K562 (cell line): Measurements from ENCODE around the gene FAM107B. TPM values are rescaled to one million over a fixed set of nuclear protein-coding genes. Genes with fewer than 3 reads are reported as not detected.

Experiments used
- ATAC-seq: fragments of 200-7000 bp; cut with Tn5 transposase; 3 replicates; pipeline ENCODE4 v1.9.1; 2020; ENCODE audit warnings: moderate library complexity
- BruUV-seq: library from RNA; stranded (reverse); fragments of 400-500 nt; replicated peaks from 2 replicates; lab custom pipeline; 2021; lab: Mats Ljungman, UMichigan
- CTCF ChIA-PET: fragments of 300-600 bp; formaldehyde crosslinking; extraction: SDS; loops from one replicate; lab custom pipeline; 2021; ENCODE audit warnings: low intra/inter-chr PET ratio; lab: Yijun Ruan, JAX
- POLR2A ChIA-PET: fragments of 300-600, 350-650 bp; sonication (Branson Sonifier 250); formaldehyde crosslinking; extraction: SDS; loops from one replicate; lab custom pipeline; 2021; ENCODE audit warnings: antibody characterized with exemption, inconsistent platforms; lab: Yijun Ruan, JAX
- DNase-seq, 4 experiments: peaks; one replicate each; pipeline versions ENCODE4 v3.0.0 to v3.0.0-alpha.2; 2011 to 2018; ENCODE audit warnings: low spot score in 3 of 4, mixed read lengths in 3 of 4; ENCODE audit errors: extremely low read depth in 1 of 4
- FAIRE-seq: peaks from 2 replicates; lab custom pipeline; 2011; peaks lifted over from hg19 to GRCh38; lab: Jason Lieb, UNC
- H2AFZ ChIP-seq: 2 replicates; pipeline ENCODE4 v1.6.0; 2011; ENCODE audit warnings: low read depth, low read length, control low read depth, inconsistent platforms
- H3K27ac ChIP-seq: fragments of 200-600 bp; 3 replicates; pipeline ENCODE4 v1.8.0; 2011; ENCODE audit warnings: low read depth, mild to moderate bottlenecking, control low read depth, inconsistent platforms, low read length, moderate library complexity, mixed read lengths; ENCODE audit errors: extremely low read depth
- H3K27me3 ChIP-seq, 2 experiments: fragments of 300-600 bp in 1 of 2; 2 replicates in 1 of 2; 3 replicates in 1 of 2; pipeline versions ENCODE4 v1.6.0 to v1.8.0; 2011; ENCODE audit warnings: inconsistent platforms in 2 of 2, low read length in 2 of 2, mild to moderate bottlenecking in 1 of 2, mixed read lengths in 1 of 2, moderate library complexity in 1 of 2; ENCODE audit not compliant: control insufficient read depth in 2 of 2, insufficient read depth in 2 of 2
- H3K36me3 ChIP-seq: fragments of 300-600 bp; 3 replicates; pipeline ENCODE4 v1.8.0; 2011; ENCODE audit warnings: mild to moderate bottlenecking, low read length, inconsistent platforms; ENCODE audit not compliant: control insufficient read depth, insufficient read depth
- H3K4me1 ChIP-seq, 2 experiments: fragments of 200-600 bp in 1 of 2; replicated peaks in 1 of 2; 2 replicates in 1 of 2; 3 replicates in 1 of 2; pipeline versions ENCODE4 v1.5.1 to v1.8.0; 2011; ENCODE audit warnings: inconsistent platforms in 2 of 2, low read length in 2 of 2, mild to moderate bottlenecking in 1 of 2, mixed read lengths in 1 of 2, moderate library complexity in 1 of 2; ENCODE audit not compliant: control insufficient read depth in 2 of 2, insufficient read depth in 2 of 2
- H3K4me2 ChIP-seq: 2 replicates; pipeline ENCODE4 v1.6.1; 2011; ENCODE audit warnings: low read length, control low read depth, inconsistent platforms, mixed read lengths; ENCODE audit not compliant: insufficient read depth
- H3K4me3 ChIP-seq: fragments of 200-600 bp; sonication (generic), shearing (Covaris generic); 2 replicates; pipeline ENCODE4 v1.5.1; 2016; ENCODE audit warnings: control low read depth, inconsistent platforms
- H3K79me2 ChIP-seq: fragments of 200-600 bp; 3 replicates; pipeline ENCODE4 v1.8.0; 2011; ENCODE audit warnings: low read length, inconsistent platforms; ENCODE audit not compliant: control insufficient read depth, insufficient read depth
- H3K9ac ChIP-seq, 2 experiments: 2 replicates each; pipeline versions ENCODE4 v1.6.0 to v1.6.1; 2011; ENCODE audit warnings: low read depth in 2 of 2, low read length in 2 of 2, control low read depth in 1 of 2, inconsistent platforms in 1 of 2, mild to moderate bottlenecking in 1 of 2, mixed read lengths in 1 of 2; ENCODE audit not compliant: insufficient read depth in 1 of 2
- H3K9me1 ChIP-seq: one replicate; pipeline ENCODE4 v1.6.0; 2011; ENCODE audit warnings: inconsistent platforms, mild to moderate bottlenecking, low read length, moderate library complexity; ENCODE audit not compliant: control insufficient read depth, insufficient read depth
- H3K9me3 ChIP-seq: replicated peaks from 2 replicates; pipeline ENCODE4 v1.5.1; 2011; ENCODE audit warnings: low read depth, low read length, inconsistent platforms; ENCODE audit not compliant: control insufficient read depth, insufficient read depth
- H4K20me1 ChIP-seq: replicated peaks from 2 replicates; pipeline ENCODE4 v1.6.1; 2011; ENCODE audit warnings: low read length, inconsistent platforms, mixed read lengths; ENCODE audit not compliant: control insufficient read depth, insufficient read depth
- ATF4 ChIP-seq: fragments of 450-650 bp; formaldehyde crosslinking; IDR thresholded peaks from 2 replicates; pipeline ENCODE4 v1.4.0; 2022; ENCODE audit warnings: mild to moderate bottlenecking, moderate library complexity
- DEAF1 ChIP-seq: fragments of 450-650 bp; formaldehyde crosslinking; IDR thresholded peaks from 2 replicates; pipeline ENCODE4 v1.4.0; 2020; ENCODE audit warnings: mild to moderate bottlenecking, moderate library complexity
- GTF2F1 ChIP-seq: IDR thresholded peaks from 2 replicates; pipeline ENCODE4 v1.6.1; 2011; ENCODE audit warnings: low read depth, low read length, improper control_type of control experiment
- GTF3C2 ChIP-seq: IDR thresholded peaks from 3 replicates; pipeline ENCODE4 v1.6.1; 2011; ENCODE audit warnings: borderline replicate concordance, mild to moderate bottlenecking, moderate library complexity; ENCODE audit not compliant: insufficient read length; ENCODE audit errors: extremely low read depth
- MLLT1 ChIP-seq, 2 experiments: fragments of 450-650 bp; IDR thresholded peaks; 2 replicates each; pipeline ENCODE4 v1.6.1; 2016
- RBM25 ChIP-seq: fragments of 200-400 bp; formaldehyde crosslinking; IDR thresholded peaks from 2 replicates; pipeline ENCODE4 v1.6.1; 2018; ENCODE audit warnings: low read length, low read depth, moderate library complexity; ENCODE audit not compliant: severe bottlenecking
- SIN3A ChIP-seq, 2 experiments: fragments of 150-350 bp in 1 of 2; IDR thresholded peaks; 2 replicates each; pipeline ENCODE4 v1.6.1; 2011 to 2016; ENCODE audit warnings: borderline replicate concordance in 2 of 2, low read depth in 2 of 2, low read length in 2 of 2, mild to moderate bottlenecking in 2 of 2, moderate library complexity in 2 of 2; ENCODE audit not compliant: control insufficient read depth in 1 of 2
- SMARCA5 ChIP-seq: fragments of 450-650 bp; IDR thresholded peaks from 2 replicates; pipeline ENCODE4 v1.6.1; 2016
- STAG1 ChIP-seq: sonication (generic); formaldehyde crosslinking; IDR thresholded peaks from 2 replicates; pipeline ENCODE4 v1.5.0; 2020; ENCODE audit warnings: missing genetic modification reagents, borderline replicate concordance
- WHSC1 ChIP-seq: IDR thresholded peaks from one replicate; pipeline ENCODE4 v1.6.1; 2012; ENCODE audit warnings: low read length, control low read depth, inconsistent platforms
- ZNF143 ChIP-seq: sonication (generic); formaldehyde crosslinking; IDR thresholded peaks from 2 replicates; pipeline ENCODE4 v1.9.0; 2022; ENCODE audit warnings: mild to moderate bottlenecking, missing genetic modification reagents
- WGBS: fragments of 100-300 bp; shearing (Covaris generic); methylation state at CpG from one replicate; pipeline ENCODE4 v1.1.6; 2016; ENCODE audit warnings: low coverage, mixed read lengths; ENCODE audit not compliant: insufficient coverage; ENCODE audit errors: missing lambda C conversion rate; 5-methylcytosine and 5-hydroxymethylcytosine counted together
- in situ Hi-C: fragments of 300-500 bp; cut with MboI; formaldehyde crosslinking; loops from 4 replicates; pipeline ENCODE4 v1.15.0; 2018; ENCODE audit warnings: inconsistent platforms, mixed read lengths
- intact Hi-C: fragments of 100-400 bp; cut with micrococcal nuclease; formaldehyde crosslinking; loops from 2 replicates; pipeline ENCODE4 v1.14.2; 2022
- polyA plus RNA-seq, 8 experiments: library from polyadenylated mRNA; depleted of rRNA in 4 of 8; stranded (reverse) in 5 of 8; unstranded in 3 of 8; fragments of >200 nt; fragmentation: Nextera tagmentation in 2 of 8; fragmentation: Illumina TruSeq in 1 of 8; extraction: Ambion mirVana in 2 of 8; extraction: Trizol in 1 of 8; gene quantifications; 2 replicates each; pipeline versions ENCODE4 v1.2.1 to v1.2.3, GENCODE V29; 2011 to 2014; ENCODE audit warnings: inconsistent platforms in 1 of 8, missing spikeins in 1 of 8
- total RNA-seq, 7 experiments: library from RNA; depleted of rRNA in 6 of 7; stranded (reverse); fragments of >200 nt in 6 of 7; fragmentation: Illumina TruSeq in 2 of 7; extraction: Trizol in 2 of 7; gene quantifications; 2 replicates each; pipeline versions ENCODE4 v1.2.1 to v1.2.3, GENCODE V29; 2011 to 2021; ENCODE audit warnings: low replicate concordance in 1 of 7

FAM107B gene
- total and polyA plus RNA-seq, 9 of the 15 experiments (the other 6 are each of a cell fraction or from before 2014, with no cell fraction given), result 0.40 to 2.8 (median 1.4) TPM

- TF ChIP-seq WHSC1 (no peak), GTF2F1 (no peak)
Observed at GRCh38 chr10:14539176-14539575, 235.5 kb downstream of the FAM107B start (continued).

- H3K9me3 ChIP-seq, result no peaks in the 10 kb centered on the region
- intact Hi-C loops, result loop anchor here (2.0 to 10.0 kb wide), 3 partner anchors 286 to 568 kb away; no protein-coding TSS in a partner anchor
- in situ Hi-C loops, result no loop called here
- H3K27me3 ChIP-seq, result peaks cover 30 to 54% of the 10 kb centered on the region in 2 experiments
- CTCF ChIA-PET, result interaction anchor here (0.6 to 0.8 kb wide), 6 partner anchors 11 to 437 kb away, joined by 3 to 10 read pairs (median 4); no protein-coding TSS in a partner anchor
- BruUV-seq, result no TSS peak
- H3K9ac ChIP-seq, result no peak overlapping the region
- no peaks in the 10 kb centered on the region for H3K36me3 ChIP-seq
- FAIRE-seq (peak; percentile 90), ATAC-seq (peak; percentile 96), DNase-seq (peak; percentile 45 to 71 (median 55))
- no peaks in the 10 kb centered on the region for H3K79me2 ChIP-seq
- H3K27ac ChIP-seq, result no peak overlapping the region
- POLR2A ChIA-PET, result interaction anchor here (0.8 to 0.9 kb wide), 2 partner anchors 231 to 320 kb away, joined by 3 read pairs; no protein-coding TSS in a partner anchor
- no peak overlapping the region for H3K4me2 ChIP-seq
- no peak overlapping the region for H2AFZ ChIP-seq
- H4K20me1 ChIP-seq, result no peaks in the 10 kb centered on the region; the same call in none of the 2 replicates
- H3K4me1 ChIP-seq, result no peaks in the 10 kb centered on the region
- 2% methylated on average over 21 of the region's 21 CpGs for WGBS
- H3K9me1 ChIP-seq, result no peaks in the 10 kb centered on the region
- no peak overlapping the region for H3K4me3 ChIP-seq
- TF ChIP-seq SIN3A (IDR thresholded peaks at IDR 0.05; ENCODE audit: borderline replicate concordance in 2 of 2, control insufficient read depth in 1 of 2, low read depth in 2 of 2, low read length in 2 of 2) (no peak), ATF4 (CRISPR knock-in tag) (no peak), GTF3C2 (no peak), MLLT1 (IDR thresholded peaks at IDR 0.05) (no peak), DEAF1 (CRISPR knock-in tag) (peak; percentile 35; the same call in 1 of the 2 replicates), RBM25 (no peak), SMARCA5 (no peak), ZNF143 (CRISPR knock-in tag) (no peak), STAG1 (CRISPR knock-in tag) (peak; percentile 42; the same call in 1 of the 2 replicates)
Observed at GRCh38 chr10:14536241-14537213, 238.2 kb downstream of the FAM107B start.
